H1 (cell line): ENCODE measurements around the gene TPP2. TPM values are rescaled to one million over a fixed set of nuclear protein-coding genes. Genes with fewer than 3 reads are reported as not detected.

Experiments
- CTCF ChIA-PET: fragments of 300-600 bp; sonication (Branson Sonifier 250); formaldehyde crosslinking; loops from one replicate; lab custom pipeline; 2021; ENCODE audit not compliant: partially characterized antibody; lab: Charles Lee
- POLR2A ChIA-PET: fragments of 300-600 bp; sonication (Branson Sonifier 250); formaldehyde crosslinking; loops from one replicate; lab custom pipeline; 2021; ENCODE audit warnings: inconsistent platforms; ENCODE audit not compliant: partially characterized antibody; lab: Charles Lee
- DNase-seq, 2 experiments: peaks; one replicate each; pipeline versions ENCODE4 v3.0.0 to v3.0.0-alpha.2; 2010 to 2022; ENCODE audit warnings: low spot score in 2 of 2, low read depth in 1 of 2, mixed read lengths in 1 of 2
- FAIRE-seq: peaks from 2 replicates; lab custom pipeline; 2011; peaks lifted over from hg19 to GRCh38; lab: Jason Lieb, UNC
- H2AFZ ChIP-seq: 2 replicates; pipeline ENCODE4 v1.8.1; 2012; ENCODE audit warnings: low read length, inconsistent platforms
- H2AK5ac ChIP-seq: 2 replicates; pipeline ENCODE4 v1.6.1; 2013; ENCODE audit warnings: low read depth, low read length
- H2BK120ac ChIP-seq: replicated peaks from 2 replicates; pipeline ENCODE3; 2013; ENCODE audit warnings: low read depth, low read length, inconsistent platforms
- H2BK12ac ChIP-seq: 2 replicates; pipeline ENCODE4 v1.6.1; 2013; ENCODE audit warnings: low read depth, low read length
- H2BK15ac ChIP-seq: 2 replicates; pipeline ENCODE4 v1.6.1; 2013; ENCODE audit warnings: low read length
- H2BK20ac ChIP-seq: 2 replicates; pipeline ENCODE4 v1.6.1; 2013; ENCODE audit warnings: low read length
- H2BK5ac ChIP-seq: 2 replicates; pipeline ENCODE4 v1.6.1; 2013; ENCODE audit warnings: low read depth, low read length
- H3K14ac ChIP-seq: 2 replicates; pipeline ENCODE4 v1.6.1; 2013; ENCODE audit warnings: inconsistent platforms; ENCODE audit not compliant: insufficient read length
- H3K18ac ChIP-seq: 2 replicates; pipeline ENCODE4 v1.6.1; 2013; ENCODE audit warnings: low read length; ENCODE audit errors: extremely low read depth
- H3K23ac ChIP-seq: 2 replicates; pipeline ENCODE4 v1.6.1; 2013; ENCODE audit warnings: inconsistent platforms; ENCODE audit not compliant: insufficient read length
- H3K23me2 ChIP-seq: 2 replicates; pipeline ENCODE4 v1.6.1; 2013; ENCODE audit warnings: low read depth, low read length
- H3K27ac ChIP-seq: 2 replicates; pipeline ENCODE4 v1.6.1; 2011; ENCODE audit warnings: low read depth, low read length, inconsistent platforms
- H3K27me3 ChIP-seq, 4 experiments: replicated peaks in 1 of 4; 1 replicate in 1 of 4; 2 replicates in 3 of 4; pipeline versions ENCODE4 v1.6.1 to v1.8.1; 2011 to 2013; ENCODE audit warnings: low read length in 3 of 4, mild to moderate bottlenecking in 3 of 4, inconsistent platforms in 2 of 4, mixed read lengths in 2 of 4, moderate library complexity in 1 of 4; ENCODE audit not compliant: control insufficient read depth in 3 of 4, insufficient read depth in 3 of 4; ENCODE audit errors: extremely low read depth in 1 of 4
- H3K36me3 ChIP-seq, 4 experiments: 2 replicates each; pipeline versions ENCODE4 v1.6.1 to v1.8.1; 2011 to 2013; ENCODE audit warnings: mild to moderate bottlenecking in 4 of 4, low read length in 3 of 4, moderate library complexity in 2 of 4, control low read depth in 1 of 4, inconsistent platforms in 1 of 4; ENCODE audit not compliant: insufficient read depth in 4 of 4, control insufficient read depth in 2 of 4
- H3K4ac ChIP-seq: replicated peaks from 2 replicates; pipeline ENCODE3; 2013; ENCODE audit warnings: low read length, low read depth, mixed read lengths, inconsistent platforms; ENCODE audit not compliant: insufficient read length
- H3K4me1 ChIP-seq, 4 experiments: replicated peaks in 1 of 4; 1 replicate in 1 of 4; 2 replicates in 3 of 4; pipeline versions ENCODE4 v1.6.1 to v1.8.1; 2011 to 2013; ENCODE audit warnings: low read length in 3 of 4, inconsistent platforms in 2 of 4, mixed read lengths in 1 of 4; ENCODE audit not compliant: insufficient read depth in 4 of 4, control insufficient read depth in 3 of 4
- H3K4me2 ChIP-seq, 2 experiments: 2 replicates each; pipeline versions ENCODE4 v1.6.1 to v1.8.1; 2011 to 2013; ENCODE audit warnings: low read depth in 2 of 2, low read length in 2 of 2, control low read depth in 1 of 2, inconsistent platforms in 1 of 2, mild to moderate bottlenecking in 1 of 2; ENCODE audit not compliant: insufficient read depth in 1 of 2
- H3K4me3 ChIP-seq, 4 experiments: fragments of 200-600, 300-600 bp in 1 of 4; sonication (generic), shearing (Covaris generic), sonication (Bioruptor Twin) in 1 of 4; 2 replicates each; pipeline versions ENCODE4 v1.5.1 to v1.8.1; 2011 to 2016; ENCODE audit warnings: low read length in 4 of 4, low read depth in 3 of 4, control low read depth in 2 of 4, inconsistent platforms in 2 of 4, mild to moderate bottlenecking in 2 of 4, mixed read lengths in 1 of 4, moderate library complexity in 1 of 4; ENCODE audit not compliant: insufficient read depth in 2 of 4; ENCODE audit errors: extremely low read depth in 1 of 4
- H3K56ac ChIP-seq: replicated peaks from 2 replicates; pipeline ENCODE3; 2013; ENCODE audit warnings: low read depth, mild to moderate bottlenecking, mixed read lengths, low read length, inconsistent platforms; ENCODE audit not compliant: insufficient read length
- H3K79me1 ChIP-seq: 2 replicates; pipeline ENCODE4 v1.6.1; 2013; ENCODE audit warnings: low read depth, low read length, control low read depth
- H3K79me2 ChIP-seq, 2 experiments: 2 replicates each; pipeline versions ENCODE4 v1.6.1 to v1.8.1; 2012 to 2013; ENCODE audit warnings: low read length in 2 of 2, mild to moderate bottlenecking in 2 of 2, inconsistent platforms in 1 of 2; ENCODE audit not compliant: insufficient read depth in 2 of 2, control insufficient read depth in 1 of 2
- H3K9ac ChIP-seq, 4 experiments: replicated peaks in 1 of 4; 1 replicate in 1 of 4; 2 replicates in 3 of 4; pipeline versions ENCODE4 v1.6.1 to v1.8.1; 2011 to 2013; ENCODE audit warnings: low read depth in 3 of 4, low read length in 3 of 4, control low read depth in 2 of 4, mild to moderate bottlenecking in 2 of 4, moderate library complexity in 2 of 4, inconsistent platforms in 1 of 4; ENCODE audit errors: extremely low read depth in 1 of 4
- H3K9me3 ChIP-seq, 2 experiments: 2 replicates each; pipeline versions ENCODE4 v1.6.1 to v1.8.1; 2012 to 2013; ENCODE audit warnings: mild to moderate bottlenecking in 2 of 2, moderate library complexity in 2 of 2, control low read depth in 1 of 2, inconsistent platforms in 1 of 2, low read depth in 1 of 2, low read length in 1 of 2, mixed read lengths in 1 of 2; ENCODE audit not compliant: insufficient read depth in 2 of 2
- H4K20me1 ChIP-seq, 2 experiments: replicated peaks in 1 of 2; 2 replicates each; pipeline versions ENCODE3 to v1.8.1; 2011 to 2013; ENCODE audit warnings: inconsistent platforms in 2 of 2, low read length in 2 of 2, mild to moderate bottlenecking in 1 of 2; ENCODE audit not compliant: insufficient read depth in 2 of 2, control insufficient read depth in 1 of 2
- H4K5ac ChIP-seq: 2 replicates; pipeline ENCODE4 v1.6.1; 2013; ENCODE audit warnings: low read length, low read depth, mixed read lengths, inconsistent platforms; ENCODE audit not compliant: insufficient read length
- H4K8ac ChIP-seq: 2 replicates; pipeline ENCODE4 v1.8.0; 2013; ENCODE audit warnings: mild to moderate bottlenecking, moderate library complexity, low read length, inconsistent platforms; ENCODE audit not compliant: insufficient read depth; ENCODE audit errors: extremely low read depth
- H4K91ac ChIP-seq: replicated peaks from 2 replicates; pipeline ENCODE3; 2013; ENCODE audit warnings: low read length, mixed read lengths, inconsistent platforms; ENCODE audit not compliant: insufficient read length
- BACH1 ChIP-seq: IDR thresholded peaks from 2 replicates; pipeline ENCODE4 v1.6.1; 2012; ENCODE audit warnings: low read length, improper control_type of control experiment
- BCL11A ChIP-seq, 2 experiments: IDR thresholded peaks; one replicate each; pipeline ENCODE4 v1.6.1; 2011; ENCODE audit warnings: low read depth in 2 of 2, low read length in 2 of 2, mild to moderate bottlenecking in 2 of 2
- BRCA1 ChIP-seq: IDR thresholded peaks from 2 replicates; pipeline ENCODE4 v1.6.1; 2012; ENCODE audit warnings: low read depth, low read length, improper control_type of control experiment
- CEBPB ChIP-seq: IDR thresholded peaks from 2 replicates; pipeline ENCODE4 v1.6.1; 2012; ENCODE audit warnings: low read depth, low read length
- CTCF ChIP-seq, 3 experiments: IDR thresholded peaks; 1 replicate in 2 of 3; 2 replicates in 1 of 3; pipeline versions ENCODE4 v1.5.1 to v1.6.1; 2011; ENCODE audit warnings: low read length in 3 of 3, mild to moderate bottlenecking in 3 of 3, inconsistent platforms in 2 of 3, low read depth in 1 of 3, moderate library complexity in 1 of 3; ENCODE audit not compliant: insufficient read depth in 1 of 3; ENCODE audit errors: control extremely low read depth in 1 of 3
- JUN ChIP-seq: IDR thresholded peaks from 2 replicates; pipeline ENCODE4 v1.6.1; 2011; ENCODE audit warnings: low read depth, mild to moderate bottlenecking, improper control_type of control experiment, low read length
- POU5F1 ChIP-seq: IDR thresholded peaks from 2 replicates; pipeline ENCODE4 v1.6.1; 2011; ENCODE audit warnings: low read depth, mild to moderate bottlenecking, low read length, moderate library complexity
- RFX5 ChIP-seq: IDR thresholded peaks from 2 replicates; pipeline ENCODE4 v1.6.1; 2011; ENCODE audit warnings: low read depth, low read length, improper control_type of control experiment, borderline replicate concordance
- TAF1 ChIP-seq: IDR thresholded peaks from 2 replicates; pipeline ENCODE4 v1.6.1; 2011; ENCODE audit warnings: mild to moderate bottlenecking, low read depth, low read length
- TAF7 ChIP-seq: optimal IDR thresholded peaks from 2 replicates; pipeline ENCODE3; 2011; ENCODE audit warnings: low read depth, mild to moderate bottlenecking, inconsistent platforms, low read length, moderate library complexity, borderline replicate concordance
- WGBS, 2 experiments: shearing (Covaris generic) in 1 of 2; methylation state at CpG; one replicate each; pipeline versions ENCODE4 v1.1.6 to v1.1.7; 2013 to 2015; ENCODE audit warnings: low lambda C conversion rate in 2 of 2, mixed read lengths in 2 of 2, inconsistent platforms in 1 of 2, low coverage in 1 of 2, missing lambda C conversion rate in 1 of 2; ENCODE audit not compliant: insufficient replicate concordance in 2 of 2, insufficient coverage in 1 of 2, insufficient read length in 1 of 2; ENCODE audit errors: extremely low coverage in 1 of 2, missing lambda C conversion rate in 1 of 2; 5-methylcytosine and 5-hydroxymethylcytosine counted together
- polyA plus RNA-seq, 7 experiments: library from polyadenylated mRNA; depleted of rRNA in 3 of 7; stranded (reverse) in 5 of 7; unstranded in 2 of 7; fragments of >200 nt in 5 of 7; fragments of 200-250 nt in 2 of 7; gene quantifications; 1 replicate in 5 of 7; 2 replicates in 1 of 7; 4 replicates in 1 of 7; pipeline versions ENCODE4 v1.2.1 to v1.2.3, GENCODE V29; 2011 to 2013; ENCODE audit warnings: missing spikeins in 2 of 7, mixed read lengths in 2 of 7
- total RNA-seq: library from RNA; stranded (reverse); fragmentation: NEBNext Ultra II Directional; extraction: Animal tissue kit (Norgen Biotek cat#: 25700); gene quantifications from 2 replicates; pipeline ENCODE4 v1.2.1, GENCODE V29; 2021

TPP2 gene
- total and polyA plus RNA-seq, 2 of the 8 experiments (the other 6 are each of a cell fraction or from before 2014, with no cell fraction given) = 15.9 to 85.7 TPM

GRCh38 chr13:102698649-102698980, 101.8 kb downstream of the TPP2 start:
- Histone ChIP-seq H3K27ac (no peak overlapping the region), H3K36me3 (no peaks in the 10 kb centered on the region), H3K23ac (no peak overlapping the region), H3K14ac (no peak overlapping the region), H4K20me1 (no peaks in the 10 kb centered on the region), H3K9me3 (peaks cover 0 to 5% of the 10 kb centered on the region in 2 experiments; a peak in 1 of 4 replicates), H4K91ac (no peak overlapping the region), H2BK12ac (no peak overlapping the region), H3K4me1 (peaks cover 0 to 4% (median 0%) of the 10 kb centered on the region in 4 experiments; a peak in 1 of 7 replicates), H3K27me3 (no peaks in the 10 kb centered on the region), H3K9ac (no peak overlapping the region), H3K4me3 (no peak overlapping the region), H4K8ac (no peak overlapping the region), H3K4me2 (no peak overlapping the region), H2BK20ac (no peak overlapping the region), H2BK120ac (no peak overlapping the region), H3K4ac (no peak overlapping the region), H3K18ac (no peak overlapping the region), H3K56ac (no peak overlapping the region), H3K23me2 (no peaks in the 10 kb centered on the region; the same call in 1 of the 2 replicates), H4K5ac (no peak overlapping the region), H3K79me1 (no peaks in the 10 kb centered on the region), H3K79me2 (no peaks in the 10 kb centered on the region), H2AFZ (no peak overlapping the region), H2BK5ac (no peak overlapping the region), H2AK5ac (no peak overlapping the region), H2BK15ac (no peak overlapping the region)
- WGBS, 2 experiments = 88% methylated on average over 2 of the region's 2 CpGs; no CpG with 5 or more reads in 1 of the 2 experiments
- FAIRE-seq (no peak), DNase-seq (no peak)
- ChIA-PET CTCF (interaction anchor here (1.1 to 1.8 kb wide), 2 partner anchors 10 to 15 kb away, joined by 3 to 6 read pairs; no protein-coding TSS in a partner anchor), POLR2A (interaction anchor here (0.9 kb wide), 1 partner anchor 18 kb away, joined by 3 read pairs; no protein-coding TSS in a partner anchor)
- TF ChIP-seq TAF1 = no peak
- no peak for TF ChIP-seq BRCA1
- TF ChIP-seq RFX5 = no peak
- no peak for TF ChIP-seq JUN
- TF ChIP-seq BCL11A (IDR thresholded peaks at IDR 0.05; ENCODE audit: low read depth in 2 of 2, low read length in 2 of 2) = no peak
- TF ChIP-seq TAF7 = no peak
- no peak for TF ChIP-seq BACH1
- no peak for TF ChIP-seq POU5F1
- no peak for TF ChIP-seq CTCF (IDR thresholded peaks at IDR 0.05; ENCODE audit: control extremely low read depth in 1 of 3, insufficient read depth in 1 of 3, low read depth in 1 of 3, low read length in 3 of 3)
- TF ChIP-seq CEBPB = no peak
